ENCODE results near the gene CXXC1. TPM values are rescaled to one million over a fixed set of nuclear protein-coding genes. Genes with fewer than 3 reads are reported as not detected.
A peak's percentile ranks its signal among the peaks of the same experiment; 100 is the strongest.
"Not testable (repeated sequence)": the region's sequence is repeated elsewhere in the genome, so short reads cannot be mapped to it uniquely, and the experiment has no call there.

The CXXC1 gene
- total and polyA plus RNA-seq, 2 experiments from 2014 or later, result 37.9 to 39.2 TPM

- no peaks in the 10 kb centered on the region for H4K20me1 ChIP-seq (ENCODE audit: insufficient read depth)
- no peak for DNase-seq
- in situ Hi-C loops (cut with MboI), result no loop called here
- no peak for TF ChIP-seq EZH2 (IDR thresholded peaks at IDR 0.05; ENCODE audit: insufficient read depth, poor library complexity, severe bottlenecking)
- TF ChIP-seq EZH2phosphoT487 (IDR thresholded peaks at IDR 0.05; ENCODE audit: insufficient read depth, low read depth), result no peak
- no peak overlapping the region for H2AFZ ChIP-seq
- no peak overlapping the region for H3K4me3 ChIP-seq
- H3K27me3 ChIP-seq (replicated peaks; ENCODE audit: insufficient read depth), result no peaks in the 10 kb centered on the region
- H3F3A ChIP-seq (ENCODE audit: insufficient read depth), result no peaks in the 10 kb centered on the region
- H3K4me1 ChIP-seq (ENCODE audit: insufficient read depth), result no peaks in the 10 kb centered on the region
- H3K4me2 ChIP-seq (ENCODE audit: unreplicated experiment), result no peak overlapping the region
- no peak overlapping the region for H3K27ac ChIP-seq
- no peak overlapping the region for H3K9ac ChIP-seq
- no peaks in the 10 kb centered on the region for H3K36me3 ChIP-seq (ENCODE audit: low read depth)
- H3K9me3 ChIP-seq (ENCODE audit: low read depth), result no peaks in the 10 kb centered on the region
- 82 to 86% methylated on average over 4 of the region's 4 CpGs for WGBS, 2 experiments (ENCODE audit: low coverage in 1 of 2, low lambda C conversion rate in 2 of 2, missing lambda C conversion rate in 2 of 2)
- H3K79me2 ChIP-seq (ENCODE audit: insufficient read depth), result peaks cover 13% of the 10 kb centered on the region
- H3K9me2 ChIP-seq (ENCODE audit: insufficient read depth), result no peaks in the 10 kb centered on the region
Measured at GRCh38 chr18:50289108-50289443, 1.6 kb upstream of the CXXC1 start.

- H3K9me3 ChIP-seq (ENCODE audit: low read depth); H3K4me1 ChIP-seq (ENCODE audit: insufficient read depth); DNase-seq; H3K27me3 ChIP-seq (replicated peaks; ENCODE audit: insufficient read depth); in situ Hi-C loops (cut with MboI); H3K36me3 ChIP-seq (ENCODE audit: low read depth); H3K9me2 ChIP-seq (ENCODE audit: insufficient read depth); H3F3A ChIP-seq (ENCODE audit: insufficient read depth); H4K20me1 ChIP-seq (ENCODE audit: insufficient read depth): not testable (repeated sequence)
- peaks cover 13% of the 10 kb centered on the region for H3K79me2 ChIP-seq (ENCODE audit: insufficient read depth)
- H3K27ac ChIP-seq, result peak overlapping the region; percentile 54; the same call in 1 of the 2 replicates
- peak overlapping the region; percentile 78 for H3K9ac ChIP-seq
- H3K4me2 ChIP-seq (ENCODE audit: unreplicated experiment), result peak overlapping the region; percentile 86
- WGBS, 2 experiments (ENCODE audit: low coverage in 1 of 2, low lambda C conversion rate in 2 of 2, missing lambda C conversion rate in 2 of 2), result 71 to 75% methylated on average over 21 of the region's 21 CpGs
- peak overlapping the region; percentile 95 for H2AFZ ChIP-seq
- H3K4me3 ChIP-seq, result peak overlapping the region; percentile 92
Measured at GRCh38 chr18:50288348-50289107, 1.0 kb upstream of the CXXC1 start.

- DNase-seq, result no peak
- peak overlapping the region; percentile 54 for H3K27ac ChIP-seq
- H3K36me3 ChIP-seq (ENCODE audit: low read depth), result no peaks in the 10 kb centered on the region
- peak overlapping the region; percentile 92 for H3K4me3 ChIP-seq
- peak overlapping the region; percentile 95 for H2AFZ ChIP-seq
- peak overlapping the region; percentile 78 for H3K9ac ChIP-seq
- H3K9me2 ChIP-seq (ENCODE audit: insufficient read depth), result no peaks in the 10 kb centered on the region
- no peaks in the 10 kb centered on the region for H3K27me3 ChIP-seq (replicated peaks; ENCODE audit: insufficient read depth)
- H4K20me1 ChIP-seq (ENCODE audit: insufficient read depth), result no peaks in the 10 kb centered on the region
- peak overlapping the region; percentile 65 for H3K4me2 ChIP-seq (ENCODE audit: unreplicated experiment)
- H3K79me2 ChIP-seq (ENCODE audit: insufficient read depth), result peaks cover 22% of the 10 kb centered on the region
- TF ChIP-seq EZH2phosphoT487 (IDR thresholded peaks at IDR 0.05; ENCODE audit: insufficient read depth, low read depth), result no peak
- TF ChIP-seq EZH2 (IDR thresholded peaks at IDR 0.05; ENCODE audit: insufficient read depth, poor library complexity, severe bottlenecking), result no peak
- in situ Hi-C loops (cut with MboI), result no loop called here
- H3K4me1 ChIP-seq (ENCODE audit: insufficient read depth), result 0 out of 2 replicates have a peak, but pooled peaks cover 2% of the 10 kb centered on the region
- WGBS, 2 experiments (ENCODE audit: low coverage in 1 of 2, low lambda C conversion rate in 2 of 2, missing lambda C conversion rate in 2 of 2), result 1% methylated on average over 27 of the region's 27 CpGs
- no peaks in the 10 kb centered on the region for H3F3A ChIP-seq (ENCODE audit: insufficient read depth)
- H3K9me3 ChIP-seq (ENCODE audit: low read depth), result no peaks in the 10 kb centered on the region
Measured at GRCh38 chr18:50287028-50287440, 458 bp downstream of the CXXC1 start.

- TF ChIP-seq EZH2 (IDR thresholded peaks at IDR 0.05; ENCODE audit: insufficient read depth, poor library complexity, severe bottlenecking) (no peak), EZH2phosphoT487 (IDR thresholded peaks at IDR 0.05; ENCODE audit: insufficient read depth, low read depth) (no peak)
- peak overlapping the region; percentile 65 for H3K4me2 ChIP-seq (ENCODE audit: unreplicated experiment)
- 0 out of 2 replicates have a peak, but pooled peaks cover 3% of the 10 kb centered on the region for H3K4me1 ChIP-seq (ENCODE audit: insufficient read depth)
- H3K27ac ChIP-seq, result peak overlapping the region; percentile 54
- peaks cover 24% of the 10 kb centered on the region for H3K79me2 ChIP-seq (ENCODE audit: insufficient read depth)
- in situ Hi-C loops (cut with MboI), result no loop called here
- no peaks in the 10 kb centered on the region for H3F3A ChIP-seq (ENCODE audit: insufficient read depth)
- no peaks in the 10 kb centered on the region for H3K9me3 ChIP-seq (ENCODE audit: low read depth)
- peak overlapping the region; percentile 92 for H3K4me3 ChIP-seq
- peak overlapping the region; percentile 78 for H3K9ac ChIP-seq
- WGBS, 2 experiments (ENCODE audit: low coverage in 1 of 2, low lambda C conversion rate in 2 of 2, missing lambda C conversion rate in 2 of 2), result 3 to 8% methylated on average over 22 to 23 of the region's 23 CpGs
- H4K20me1 ChIP-seq (ENCODE audit: insufficient read depth), result no peaks in the 10 kb centered on the region
- H3K27me3 ChIP-seq (replicated peaks; ENCODE audit: insufficient read depth), result no peaks in the 10 kb centered on the region
- H2AFZ ChIP-seq, result peak overlapping the region; percentile 95
- no peaks in the 10 kb centered on the region for H3K9me2 ChIP-seq (ENCODE audit: insufficient read depth)
- H3K36me3 ChIP-seq (ENCODE audit: low read depth), result no peaks in the 10 kb centered on the region
- peak; percentile 73 for DNase-seq
Measured at GRCh38 chr18:50286391-50287027, 983 bp downstream of the CXXC1 start.

Data from GM23248 (cell line).